ENCODE results near the gene CDC45. TPM values are rescaled to one million over a fixed set of nuclear protein-coding genes. Genes with fewer than 3 reads are reported as not detected.
"Not testable (repeated sequence)": the region's sequence is repeated elsewhere in the genome, so short reads cannot be mapped to it uniquely, and the experiment has no call there.

The CDC45 gene, protein sequence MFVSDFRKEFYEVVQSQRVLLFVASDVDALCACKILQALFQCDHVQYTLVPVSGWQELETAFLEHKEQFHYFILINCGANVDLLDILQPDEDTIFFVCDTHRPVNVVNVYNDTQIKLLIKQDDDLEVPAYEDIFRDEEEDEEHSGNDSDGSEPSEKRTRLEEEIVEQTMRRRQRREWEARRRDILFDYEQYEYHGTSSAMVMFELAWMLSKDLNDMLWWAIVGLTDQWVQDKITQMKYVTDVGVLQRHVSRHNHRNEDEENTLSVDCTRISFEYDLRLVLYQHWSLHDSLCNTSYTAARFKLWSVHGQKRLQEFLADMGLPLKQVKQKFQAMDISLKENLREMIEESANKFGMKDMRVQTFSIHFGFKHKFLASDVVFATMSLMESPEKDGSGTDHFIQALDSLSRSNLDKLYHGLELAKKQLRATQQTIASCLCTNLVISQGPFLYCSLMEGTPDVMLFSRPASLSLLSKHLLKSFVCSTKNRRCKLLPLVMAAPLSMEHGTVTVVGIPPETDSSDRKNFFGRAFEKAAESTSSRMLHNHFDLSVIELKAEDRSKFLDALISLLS
- 100 to 1,000 TPM; 110 to 114 TPM for total RNA-seq

DNA sequence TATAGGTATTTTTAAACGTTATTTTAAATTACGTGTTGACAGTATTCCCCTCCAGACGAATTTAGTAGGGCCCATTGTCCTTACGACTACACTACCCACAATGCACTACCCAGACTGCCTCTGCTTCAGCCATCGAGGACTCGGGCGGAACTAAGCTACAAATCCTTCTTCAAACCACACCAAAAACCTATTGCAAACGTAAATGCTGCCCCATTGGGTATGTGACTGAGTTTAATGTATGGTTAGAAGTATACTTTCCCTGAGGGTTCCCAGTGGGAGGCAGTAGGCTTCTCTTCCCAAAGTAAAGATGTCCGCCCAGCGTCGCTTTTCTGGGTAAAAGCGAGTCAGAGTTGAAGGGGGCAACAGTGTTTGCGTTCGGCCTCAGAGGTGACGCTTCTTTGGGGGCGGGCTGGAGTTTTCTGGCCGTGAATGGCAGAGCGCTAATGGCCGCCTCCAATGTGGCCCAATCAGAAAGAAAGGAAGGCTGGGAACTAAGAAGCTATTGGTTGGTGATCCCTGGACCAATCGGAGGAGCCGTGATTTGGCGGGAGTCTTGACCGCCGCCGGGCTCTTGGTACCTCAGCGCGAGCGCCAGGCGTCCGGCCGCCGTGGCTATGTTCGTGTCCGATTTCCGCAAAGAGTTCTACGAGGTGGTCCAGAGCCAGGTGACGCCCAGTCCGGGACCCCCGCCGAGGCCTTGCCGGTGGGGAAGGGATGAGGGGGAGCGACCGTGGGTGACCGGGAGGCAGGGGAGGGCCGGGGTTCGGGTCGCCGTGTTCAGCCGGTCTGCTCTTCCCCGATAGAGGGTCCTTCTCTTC, at the start of gene CDC45:
Gene CDC45, plus strand, starts transcription at position 566 of the 818 bp plus-strand sequence. Its CDS starts 49 bp downstream, at position 615.
- DNase-seq, result peak; percentile 91
- Mint-ChIP-seq H3K27me3 (no peaks in the 10 kb centered on the region), H3K4me1 (peaks cover 23% of the 10 kb centered on the region), H3K9me3 (no peaks in the 10 kb centered on the region), H3K27ac (peak within 1 kb of the TSS; percentile 99), H3K36me3 (peaks cover 27% of the 10 kb centered on the region), H3K4me3 (peak within 1 kb of the TSS; percentile 99)

DNA sequence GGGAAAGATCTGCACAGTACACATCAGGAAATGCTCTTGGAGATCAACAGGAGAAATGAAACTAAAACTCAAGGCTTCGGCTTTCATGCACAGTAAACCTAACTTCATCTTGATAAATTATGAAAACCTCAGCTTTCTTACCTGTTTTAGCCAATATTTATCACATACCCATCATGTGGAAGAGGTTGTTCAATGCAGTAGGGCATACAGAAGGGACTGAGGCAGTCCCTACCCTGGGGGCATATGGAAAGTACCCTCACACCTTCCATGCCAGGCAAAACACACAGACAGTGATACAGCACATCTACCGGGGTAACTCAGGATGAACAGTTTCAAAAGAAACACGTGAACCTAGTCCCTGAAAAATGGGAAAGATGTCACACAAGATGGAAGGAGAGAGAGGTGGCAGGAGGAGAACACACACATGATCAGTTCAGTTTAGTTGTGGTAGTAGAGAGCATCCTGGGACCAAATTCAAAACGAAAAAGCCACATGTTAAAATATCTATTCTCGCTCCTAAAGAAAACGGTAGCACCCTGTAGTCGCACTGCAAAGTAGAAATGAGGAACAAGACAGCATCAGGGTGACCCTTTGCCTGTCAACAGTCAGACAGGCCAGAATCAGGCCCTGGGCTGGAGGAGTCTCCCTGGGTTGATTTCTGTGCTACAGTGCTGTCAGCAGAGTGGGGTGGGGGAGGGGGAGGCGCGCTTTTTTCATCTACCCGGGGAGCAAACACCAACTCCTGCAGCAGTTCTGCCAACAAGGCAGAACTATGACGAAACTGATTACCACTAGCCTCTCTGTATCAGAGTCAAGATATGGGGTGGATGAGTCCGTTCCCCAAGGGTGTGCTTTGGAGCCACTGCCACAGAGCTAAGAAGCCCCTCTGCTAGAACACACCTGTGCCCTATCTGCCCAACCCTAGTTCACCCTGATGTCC, 49.5 kb upstream of the CDC45 start:
- H3K9me3 Mint-ChIP-seq, result no peaks in the 10 kb centered on the region
- DNase-seq, result peak; percentile 12
- H3K27me3 Mint-ChIP-seq, result no peaks in the 10 kb centered on the region
- H3K27ac Mint-ChIP-seq, result peak overlapping the region; percentile 79
- peak overlapping the region; percentile 84 for H3K4me3 Mint-ChIP-seq
- H3K4me1 Mint-ChIP-seq, result peaks cover 41% of the 10 kb centered on the region
- peaks cover 46% of the 10 kb centered on the region for H3K36me3 Mint-ChIP-seq

DNA sequence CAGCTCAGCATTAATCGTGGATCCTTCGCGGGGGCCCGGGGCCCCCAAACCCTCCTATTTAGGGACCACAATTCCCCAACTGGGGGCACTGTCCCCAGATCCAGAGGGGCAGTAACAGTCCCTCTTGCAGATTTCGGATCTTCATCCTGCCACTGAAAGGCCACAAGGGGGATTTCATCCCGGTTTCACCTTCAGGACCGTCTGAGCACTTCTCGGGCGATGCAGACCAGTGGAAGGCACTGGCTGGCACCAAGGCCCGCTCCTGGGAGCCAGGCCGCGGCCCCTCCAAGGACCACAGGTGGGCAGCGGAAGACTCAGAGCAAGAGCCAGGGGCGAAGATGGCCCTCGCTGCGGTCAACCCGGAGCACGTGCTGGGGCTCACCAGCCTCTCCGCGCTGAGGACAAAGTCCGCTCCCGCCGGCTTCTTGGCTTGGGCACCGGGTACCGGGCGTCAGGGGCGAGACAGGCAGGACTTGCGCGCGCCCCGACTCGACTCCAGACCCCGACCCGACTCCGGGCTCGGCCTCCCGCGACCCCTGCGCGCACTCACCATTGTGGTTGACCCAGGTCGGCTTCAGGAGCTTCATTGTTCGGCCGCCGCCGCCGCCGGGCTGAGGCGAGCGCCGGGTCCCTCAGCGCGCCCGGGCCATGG, 48.7 kb upstream of the CDC45 start:
- Mint-ChIP-seq H3K27me3 (no peaks in the 10 kb centered on the region), H3K27ac (peak overlapping the region; percentile 79), H3K4me1 (peaks cover 42% of the 10 kb centered on the region), H3K36me3 (peaks cover 48% of the 10 kb centered on the region), H3K9me3 (no peaks in the 10 kb centered on the region), H3K4me3 (peak overlapping the region; percentile 84)
- peak; percentile 34 for DNase-seq

DNA sequence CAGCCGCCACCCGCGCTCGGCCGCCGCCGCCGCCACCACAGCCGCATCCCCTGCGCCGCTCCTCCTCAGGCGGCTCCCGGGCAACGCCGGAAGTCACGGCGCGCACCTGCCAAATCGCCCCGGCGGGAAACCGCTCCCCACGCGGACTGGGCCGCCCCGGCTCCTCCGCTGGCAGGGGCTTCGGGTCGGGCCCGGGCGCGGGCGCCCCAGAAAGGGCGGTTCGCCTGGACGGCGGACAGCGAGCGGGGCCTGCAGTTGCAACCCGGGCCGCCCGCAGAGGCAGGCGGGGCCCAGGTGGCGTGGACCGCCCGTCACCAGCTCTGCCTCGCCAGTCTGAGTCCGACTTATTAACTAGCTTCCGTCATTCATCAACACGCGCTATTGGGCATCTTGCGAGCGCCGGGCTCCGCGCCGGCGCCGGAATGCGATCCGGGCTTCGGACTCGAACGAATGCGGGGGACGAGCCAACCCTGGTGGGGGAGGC, 48.0 kb upstream of the CDC45 start, which contains the start of gene HIRA:
Gene HIRA, minus strand, starts transcription at position 85 of the 484 bp plus-strand sequence. CDS start 257 bp downstream, outside the sequence.
- peak within 1 kb of the TSS; percentile 90 for H3K4me3 Mint-ChIP-seq
- DNase-seq, result peak; percentile 89
- peak within 1 kb of the TSS; percentile 92 for H3K27ac Mint-ChIP-seq
- H3K4me1 Mint-ChIP-seq, result peaks cover 39% of the 10 kb centered on the region
- no peaks in the 10 kb centered on the region for H3K27me3 Mint-ChIP-seq
- H3K9me3 Mint-ChIP-seq, result no peaks in the 10 kb centered on the region
- peaks cover 48% of the 10 kb centered on the region for H3K36me3 Mint-ChIP-seq

DNA sequence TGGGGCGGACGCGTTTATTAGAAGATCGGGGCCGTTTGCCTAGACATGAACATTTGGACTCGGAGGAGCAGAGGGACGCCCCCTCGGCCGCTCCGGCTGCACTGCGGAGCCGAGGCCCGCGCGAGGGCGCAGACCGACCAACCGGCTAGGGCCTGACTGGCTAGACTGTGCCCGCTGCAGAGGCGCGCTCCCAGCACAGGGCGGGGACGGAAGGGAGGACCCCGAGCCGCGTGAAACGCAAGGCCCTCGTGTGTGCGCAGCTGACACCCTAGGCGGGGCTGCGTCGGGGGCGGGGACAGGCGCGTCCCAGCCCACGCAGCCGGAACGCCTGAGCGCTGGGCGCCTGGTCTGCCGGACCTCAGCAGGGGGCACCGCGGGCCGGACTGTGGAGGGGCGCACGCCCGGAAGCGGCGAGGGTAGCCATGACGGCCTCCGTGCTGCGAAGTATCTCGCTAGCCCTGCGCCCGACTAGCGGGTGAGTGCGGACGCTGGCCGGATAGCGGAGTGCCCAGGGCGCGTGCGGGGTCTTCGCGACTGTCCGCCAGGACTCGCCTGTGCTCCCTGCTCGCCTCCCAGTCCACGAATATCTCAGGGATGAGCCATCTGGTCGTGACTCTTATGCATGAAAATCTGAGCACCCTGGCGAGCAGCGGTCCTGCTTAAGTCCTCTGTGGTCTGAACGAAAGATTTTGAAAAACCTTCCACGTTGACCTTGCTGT, 47.4 kb upstream of the CDC45 start, which contains the start of gene MRPL40:
Gene MRPL40, plus strand, starts transcription at position 413 of the 719 bp plus-strand sequence. Its CDS starts 10 bp downstream, at position 423.
- no peaks in the 10 kb centered on the region for H3K9me3 Mint-ChIP-seq
- peak within 1 kb of the TSS; percentile 90 for H3K4me3 Mint-ChIP-seq
- H3K27me3 Mint-ChIP-seq, result no peaks in the 10 kb centered on the region
- peak; percentile 96 for DNase-seq
- peak within 1 kb of the TSS; percentile 92 for H3K27ac Mint-ChIP-seq
- peaks cover 49% of the 10 kb centered on the region for H3K36me3 Mint-ChIP-seq
- H3K4me1 Mint-ChIP-seq, result peaks cover 37% of the 10 kb centered on the region

DNA sequence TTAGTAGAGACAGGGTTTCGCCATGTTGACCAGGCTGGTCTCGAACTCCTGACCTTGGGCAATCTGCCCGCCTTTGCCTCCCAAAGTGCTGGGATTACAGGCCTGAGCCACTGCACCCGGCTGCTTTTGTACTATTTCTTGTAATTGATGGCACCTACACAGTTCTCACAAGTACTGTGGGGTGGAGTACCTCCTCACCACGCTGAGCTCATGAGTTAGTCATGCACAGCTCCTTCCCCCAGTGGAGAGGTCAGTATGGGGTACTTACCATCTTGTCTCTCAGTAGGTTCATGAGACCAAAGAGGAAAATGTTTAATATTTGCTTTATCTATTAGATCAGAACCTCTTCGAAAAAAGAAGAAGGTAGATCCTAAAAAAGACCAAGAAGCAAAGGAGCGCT, 45.3 kb upstream of the CDC45 start:
- Mint-ChIP-seq H3K27ac (peak overlapping the region; percentile 48), H3K27me3 (no peaks in the 10 kb centered on the region), H3K36me3 (peaks cover 42% of the 10 kb centered on the region), H3K4me1 (peaks cover 24% of the 10 kb centered on the region), H3K9me3 (no peaks in the 10 kb centered on the region), H3K4me3 (peak overlapping the region; percentile 42)
- DNase-seq, result no peak

DNA sequence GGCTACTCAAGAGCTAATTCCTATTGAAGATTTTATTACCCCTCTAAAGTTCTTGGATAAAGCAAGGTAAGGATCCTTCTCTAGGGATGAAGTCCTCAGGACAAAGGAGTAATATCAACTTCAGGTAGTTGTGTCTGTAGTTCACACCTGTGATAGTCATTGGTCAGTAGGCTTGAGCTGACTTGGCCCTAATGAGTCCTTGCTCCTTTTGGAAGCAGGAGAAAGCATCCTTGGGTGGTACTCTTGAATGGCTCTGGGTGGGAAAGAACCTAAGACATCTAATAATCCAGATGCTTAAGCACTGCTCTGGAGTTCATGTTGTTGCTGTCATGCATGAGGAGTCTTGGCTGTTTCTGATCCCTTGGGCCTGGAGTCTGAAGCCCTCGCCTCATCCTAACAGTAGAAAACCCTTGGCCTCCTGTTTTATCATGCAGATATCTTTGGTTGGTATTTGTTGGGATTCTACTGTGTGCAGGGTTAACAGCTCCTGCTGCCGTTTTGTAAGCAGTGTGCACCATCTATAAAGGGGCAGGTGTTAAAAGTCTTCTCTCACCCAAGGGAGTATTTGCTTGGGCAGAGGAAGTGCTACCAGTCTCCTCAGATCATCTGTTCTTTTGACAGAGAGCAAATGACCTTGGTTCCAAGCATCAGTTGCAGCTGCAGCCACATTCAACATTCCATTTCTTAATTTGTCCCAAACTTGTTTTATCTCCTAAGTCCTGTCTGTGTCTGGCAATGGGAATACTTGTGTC, 44.7 kb upstream of the CDC45 start:
- H3K4me3 Mint-ChIP-seq, result no peak overlapping the region
- no peaks in the 10 kb centered on the region for H3K9me3 Mint-ChIP-seq
- peaks cover 38% of the 10 kb centered on the region for H3K36me3 Mint-ChIP-seq
- no peak for DNase-seq
- no peaks in the 10 kb centered on the region for H3K27me3 Mint-ChIP-seq
- H3K4me1 Mint-ChIP-seq, result peaks cover 18% of the 10 kb centered on the region
- no peak overlapping the region for H3K27ac Mint-ChIP-seq

DNA sequence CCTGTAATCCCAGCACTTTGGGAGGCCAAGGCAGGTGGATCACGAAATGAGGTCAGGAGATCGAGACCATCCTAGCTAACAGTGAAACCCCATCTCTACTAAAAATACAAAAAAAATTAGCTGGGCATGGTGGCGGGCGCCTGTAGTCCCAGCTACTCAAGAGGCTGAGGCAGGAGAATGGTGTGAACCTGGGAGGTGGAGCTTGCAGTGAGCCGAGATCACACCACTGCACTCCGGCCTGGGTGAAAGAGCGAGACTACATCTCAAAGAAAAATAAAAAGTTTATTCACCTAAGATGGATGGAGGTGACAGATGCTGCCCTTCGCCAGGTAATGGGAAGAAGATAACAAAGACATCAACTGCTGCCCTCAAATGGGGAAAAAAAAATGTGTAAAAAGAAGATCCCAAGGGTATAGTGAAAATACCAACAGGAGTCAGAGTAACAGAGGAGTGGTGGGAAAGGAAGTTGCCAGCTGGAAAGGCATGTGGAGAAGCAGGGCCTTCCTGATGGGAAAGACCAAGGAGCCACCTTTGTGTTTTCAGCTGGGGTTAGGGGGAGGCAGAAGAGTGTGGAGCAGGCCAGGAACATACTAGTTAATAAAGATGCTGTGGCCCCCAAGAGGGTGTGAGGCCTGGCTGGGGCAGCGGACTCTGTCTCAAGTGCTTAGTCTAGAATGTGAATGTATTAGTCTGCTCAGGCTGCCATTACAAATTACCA, 43.1 kb upstream of the CDC45 start:
- peaks cover 35% of the 10 kb centered on the region for H3K36me3 Mint-ChIP-seq
- H3K9me3 Mint-ChIP-seq, H3K27me3 Mint-ChIP-seq, H3K27ac Mint-ChIP-seq, H3K4me3 Mint-ChIP-seq, DNase-seq: not testable (repeated sequence)
- H3K4me1 Mint-ChIP-seq, result peaks cover 17% of the 10 kb centered on the region

DNA sequence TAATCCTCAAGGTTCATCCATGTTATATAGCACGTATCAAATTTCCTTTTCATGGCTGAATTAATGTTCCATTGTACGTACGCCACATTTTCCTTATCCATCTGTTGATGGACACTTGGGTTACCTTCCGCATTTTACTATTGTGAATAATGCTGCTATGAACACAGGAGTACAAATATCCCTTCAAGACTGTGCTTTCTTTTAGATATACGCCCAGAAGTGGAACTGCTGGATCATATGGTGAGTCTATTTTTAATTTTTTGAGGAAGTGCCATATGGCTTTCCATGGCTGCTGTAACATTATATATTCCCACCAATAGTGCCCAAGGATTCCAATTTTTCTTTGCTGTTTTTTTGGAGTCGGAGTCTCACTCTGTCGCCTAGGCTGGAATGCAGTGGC, 41.4 kb upstream of the CDC45 start:
- Mint-ChIP-seq H3K9me3 (no peaks in the 10 kb centered on the region), H3K27me3 (no peaks in the 10 kb centered on the region), H3K36me3 (peaks cover 33% of the 10 kb centered on the region), H3K4me1 (peaks cover 15% of the 10 kb centered on the region), H3K27ac (no peak overlapping the region), H3K4me3 (no peak overlapping the region)
- no peak for DNase-seq

DNA sequence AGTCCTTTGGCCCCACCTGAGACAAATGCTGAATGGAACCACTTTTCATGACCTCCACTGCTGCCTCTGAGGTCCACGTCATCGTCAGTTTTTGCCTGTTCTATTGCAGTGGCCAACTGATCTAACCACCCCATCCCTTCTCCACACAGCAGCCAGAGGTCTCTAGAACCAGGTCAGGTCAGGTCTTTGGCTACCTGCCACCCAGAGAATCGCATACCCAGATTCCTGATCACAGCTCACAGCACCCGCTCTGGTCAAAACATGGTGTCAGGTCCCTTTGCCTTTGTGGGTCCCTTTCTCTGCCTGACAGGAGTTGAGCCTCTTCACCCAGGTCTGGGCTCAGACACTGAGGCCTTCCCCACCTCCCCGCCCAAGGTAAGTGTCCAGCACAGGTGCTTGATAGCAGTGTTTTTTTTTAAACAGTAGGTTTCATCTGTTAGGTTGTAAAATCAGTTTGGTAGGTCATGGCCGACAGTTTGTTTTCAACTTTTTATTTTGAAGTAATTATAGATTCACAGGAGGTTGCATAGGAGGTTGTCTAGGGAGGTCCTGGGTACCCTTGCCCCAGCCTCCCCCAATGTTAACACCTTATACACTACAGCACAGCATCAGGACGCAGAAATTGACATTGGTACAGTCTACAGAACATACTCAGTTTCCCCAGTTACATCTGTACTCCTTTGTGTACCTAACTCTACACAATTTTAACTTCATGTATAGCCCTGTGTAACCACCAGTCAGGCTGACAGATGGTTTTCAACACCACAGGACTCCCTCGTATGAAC, 39.1 kb upstream of the CDC45 start:
- H3K9me3 Mint-ChIP-seq, result no peaks in the 10 kb centered on the region
- H3K27me3 Mint-ChIP-seq, result no peaks in the 10 kb centered on the region
- DNase-seq, result no peak
- peaks cover 18% of the 10 kb centered on the region for H3K36me3 Mint-ChIP-seq
- no peak overlapping the region for H3K4me3 Mint-ChIP-seq
- H3K4me1 Mint-ChIP-seq, result peaks cover 14% of the 10 kb centered on the region
- peak overlapping the region; percentile 20 for H3K27ac Mint-ChIP-seq

DNA sequence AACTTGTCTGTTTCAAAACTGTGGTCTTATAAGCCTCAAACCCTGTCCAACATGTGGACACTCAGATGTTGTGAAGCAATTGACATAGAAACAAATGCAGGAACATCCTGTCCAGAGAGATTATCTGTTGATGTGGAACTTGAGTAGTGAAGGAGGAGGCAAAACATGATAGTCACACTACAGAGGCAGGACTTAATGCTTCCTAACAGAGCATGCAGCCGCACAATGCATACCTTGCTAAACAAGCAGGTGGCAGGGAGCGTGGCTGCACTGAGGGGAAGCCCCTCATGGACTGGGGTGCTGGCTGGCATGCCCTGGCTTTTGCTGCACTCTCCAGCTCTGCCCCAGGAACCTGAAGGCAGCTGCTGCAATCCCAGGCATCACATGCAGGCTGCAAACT, 37.6 kb upstream of the CDC45 start:
- H3K27me3 Mint-ChIP-seq, result no peaks in the 10 kb centered on the region
- no peak for DNase-seq
- no peaks in the 10 kb centered on the region for H3K9me3 Mint-ChIP-seq
- peaks cover 24% of the 10 kb centered on the region for H3K4me1 Mint-ChIP-seq
- no peak overlapping the region for H3K4me3 Mint-ChIP-seq
- peaks cover 24% of the 10 kb centered on the region for H3K36me3 Mint-ChIP-seq
- no peak overlapping the region for H3K27ac Mint-ChIP-seq

All from activated naive CD8-positive, alpha-beta T cell treated with anti-CD3 and anti-CD28 coated beads for 36 hours (primary cell).